ENCODE results near the gene PKD2. TPM values are rescaled to one million over a fixed set of nuclear protein-coding genes. Genes with fewer than 3 reads are reported as not detected.

Gene PKD2
- 10 to 100 TPM; 23.2 to 40.4 (median 29.6) TPM for polyA plus RNA-seq (ENCODE audit: insufficient read length in 10 of 10)
- long read RNA-seq, donor 1, result 0 reads
- long read RNA-seq, donor 2, full-length matches to known transcripts, result 1 of 1 reads
- long read RNA-seq, donor 2, partial matches to known transcripts, result 0 of 1 reads
- long read RNA-seq, donor 2, other reads (novel, unspliced or antisense), result 0 of 1 reads
- long read RNA-seq, donor 3, result 0 reads
- long read RNA-seq, donor 4, full-length matches to known transcripts, result 2 of 2 reads
- long read RNA-seq, donor 4, partial matches to known transcripts, result 0 of 2 reads
- long read RNA-seq, donor 4, other reads (novel, unspliced or antisense), result 0 of 2 reads
- long read RNA-seq, donor 5, full-length matches to known transcripts, result 2 of 2 reads
- long read RNA-seq, donor 5, partial matches to known transcripts, result 0 of 2 reads
- long read RNA-seq, donor 5, other reads (novel, unspliced or antisense), result 0 of 2 reads
- long read RNA-seq, donor 6, full-length matches to known transcripts, result 3 of 3 reads
- long read RNA-seq, donor 6, partial matches to known transcripts, result 0 of 3 reads
- long read RNA-seq, donor 6, other reads (novel, unspliced or antisense), result 0 of 3 reads
- long read RNA-seq, donor 7, full-length matches to known transcripts, result 1 of 1 reads
- long read RNA-seq, donor 7, partial matches to known transcripts, result 0 of 1 reads
- long read RNA-seq, donor 7, other reads (novel, unspliced or antisense), result 0 of 1 reads
- long read RNA-seq, donor 8, result 0 reads
- long read RNA-seq, donor 9, full-length matches to known transcripts, result 2 of 2 reads
- long read RNA-seq, donor 9, partial matches to known transcripts, result 0 of 2 reads
- long read RNA-seq, donor 9, other reads (novel, unspliced or antisense), result 0 of 2 reads

DNA sequence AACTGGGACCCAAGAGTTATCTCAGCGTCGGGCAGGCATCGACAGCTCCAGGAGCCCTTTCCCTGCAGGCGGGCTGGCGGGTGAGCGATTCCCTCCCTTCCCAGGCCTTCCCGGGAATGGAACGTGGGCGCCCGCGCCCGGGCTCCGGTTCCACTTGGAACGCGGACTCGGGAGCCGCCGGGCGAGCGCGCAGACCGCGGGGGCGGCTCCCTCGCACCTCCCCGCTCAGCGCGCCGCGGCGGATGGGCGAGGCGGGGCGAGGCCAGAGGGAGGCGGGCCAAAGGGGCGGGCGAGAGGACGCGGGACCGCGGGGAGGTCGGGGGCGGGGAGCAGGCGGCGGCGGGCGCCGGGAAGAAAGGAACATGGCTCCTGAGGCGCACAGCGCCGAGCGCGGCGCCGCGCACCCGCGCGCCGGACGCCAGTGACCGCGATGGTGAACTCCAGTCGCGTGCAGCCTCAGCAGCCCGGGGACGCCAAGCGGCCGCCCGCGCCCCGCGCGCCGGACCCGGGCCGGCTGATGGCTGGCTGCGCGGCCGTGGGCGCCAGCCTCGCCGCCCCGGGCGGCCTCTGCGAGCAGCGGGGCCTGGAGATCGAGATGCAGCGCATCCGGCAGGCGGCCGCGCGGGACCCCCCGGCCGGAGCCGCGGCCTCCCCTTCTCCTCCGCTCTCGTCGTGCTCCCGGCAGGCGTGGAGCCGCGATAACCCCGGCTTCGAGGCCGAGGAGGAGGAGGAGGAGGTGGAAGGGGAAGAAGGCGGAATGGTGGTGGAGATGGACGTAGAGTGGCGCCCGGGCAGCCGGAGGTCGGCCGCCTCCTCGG is at the start of gene PKD2:
TSS of gene PKD2 (plus strand) at position 332 of the 818 bp plus-strand sequence. CDS start at position 431, 99 bp downstream.
- peak; percentile 78 to 95 (median 93) for DNase-seq

- DNase-seq, result no peak
These were observed 45.4 kb upstream of the PKD2 start for GRCh38 chr4:87961993-87962392.

DNA sequence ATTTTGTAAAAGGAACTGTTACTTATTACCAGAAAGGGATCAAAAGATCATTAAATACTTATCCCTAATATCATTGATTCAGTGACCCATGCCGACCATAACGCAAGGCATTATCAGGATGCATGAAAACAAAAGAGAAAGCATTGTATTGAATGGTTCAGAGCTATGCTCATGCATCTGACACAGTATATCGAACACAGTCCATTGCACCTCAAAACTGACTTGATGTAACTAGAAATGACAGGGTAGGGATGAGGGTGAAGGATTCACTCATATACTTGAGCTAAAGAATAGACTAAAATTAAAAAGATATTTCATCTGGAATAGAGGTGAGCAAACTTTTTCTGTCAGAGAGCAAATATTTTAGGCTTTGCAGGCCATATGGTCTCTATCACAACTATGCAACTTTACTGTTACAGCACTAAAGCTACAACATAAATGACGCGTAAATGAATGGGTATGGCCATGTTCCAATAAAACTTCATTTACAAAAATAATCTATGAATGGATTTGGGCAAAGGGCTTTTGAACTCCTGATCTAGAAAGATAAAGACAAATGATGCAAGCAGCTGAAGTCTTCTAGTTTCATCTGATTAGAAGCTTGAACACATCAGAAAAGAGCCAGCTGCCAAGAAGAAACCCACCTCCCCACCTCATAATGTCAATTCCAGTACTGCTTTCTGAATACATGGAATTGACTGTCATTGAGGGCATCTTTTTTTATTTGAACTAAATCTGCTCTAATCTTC is 44.9 kb upstream of the PKD2 start:
- DNase-seq, result no peak

- no peak for DNase-seq
These were observed 41.9 kb upstream of the PKD2 start for GRCh38 chr4:87965501-87965975.

GRCh38 chr4:87966095-87966496 is 41.3 kb upstream of the PKD2 start:
- DNase-seq, result no peak

DNA sequence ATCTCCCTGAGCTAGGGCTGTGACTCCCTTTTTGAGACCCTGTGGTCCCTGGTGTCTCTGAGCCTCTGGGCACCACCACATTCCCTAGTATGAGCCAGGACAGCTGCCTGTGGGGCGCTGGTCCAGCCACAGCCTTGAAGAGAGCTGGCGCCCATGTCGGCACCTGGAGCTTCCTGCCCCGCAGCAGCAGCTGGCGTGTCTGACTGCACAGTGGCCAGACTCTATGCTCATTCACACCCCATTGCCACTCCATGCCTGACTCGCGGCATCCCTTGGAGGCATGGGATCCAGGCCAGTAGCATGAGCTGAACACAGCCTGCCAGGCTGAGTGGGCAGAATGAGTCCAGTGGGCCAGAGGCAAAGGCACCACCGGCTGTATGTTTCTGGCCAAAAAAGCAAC is 40.2 kb upstream of the PKD2 start:
- DNase-seq, result no peak

- no peak for DNase-seq
These were observed 37.3 kb upstream of the PKD2 start for GRCh38 chr4:87970121-87970520.

- no peak for DNase-seq
These were observed 35.6 kb upstream of the PKD2 start for GRCh38 chr4:87971866-87972265.

DNA sequence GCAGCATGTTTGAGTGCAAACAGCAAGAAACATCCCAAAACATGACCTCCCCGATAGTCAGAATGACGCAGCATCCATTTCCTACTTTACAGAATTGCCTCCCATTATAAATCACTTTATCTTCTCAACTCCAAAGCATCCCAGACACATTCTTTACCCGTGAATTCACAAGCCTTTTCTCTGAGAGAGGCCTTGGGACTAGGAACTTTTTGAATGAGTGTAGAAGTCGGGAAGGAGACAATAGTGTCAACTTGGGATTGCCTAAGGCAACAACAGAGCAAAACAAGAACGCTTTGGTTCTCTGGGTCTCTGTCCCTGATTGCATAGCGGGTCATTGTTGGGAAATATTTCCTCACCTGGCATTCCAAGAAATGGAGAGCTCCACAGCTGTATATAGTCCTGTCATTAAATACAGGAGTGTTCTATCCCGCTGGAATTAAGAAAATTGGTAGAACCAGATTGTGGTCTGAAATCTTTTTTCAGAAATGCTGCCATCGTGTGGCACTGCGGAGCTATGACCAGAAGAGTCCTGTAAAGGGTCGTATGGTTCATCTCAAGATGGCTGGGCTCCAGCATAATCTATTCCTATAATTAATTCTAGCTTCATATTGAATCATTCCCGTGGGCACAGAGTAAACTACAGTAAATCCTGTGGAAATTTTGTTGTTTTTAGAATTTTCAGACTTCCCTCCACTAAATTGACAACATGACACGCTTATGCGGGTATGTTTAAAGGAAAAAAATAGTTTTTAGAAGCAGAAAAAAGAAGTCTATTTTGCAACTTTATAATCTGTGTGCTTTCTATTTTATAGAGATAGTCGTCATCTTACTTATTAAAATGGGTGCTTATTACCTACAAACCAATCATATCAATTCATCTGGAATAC is 33.9 kb upstream of the PKD2 start:
- DNase-seq, result peak; percentile 39 to 88 (median 70)

DNA sequence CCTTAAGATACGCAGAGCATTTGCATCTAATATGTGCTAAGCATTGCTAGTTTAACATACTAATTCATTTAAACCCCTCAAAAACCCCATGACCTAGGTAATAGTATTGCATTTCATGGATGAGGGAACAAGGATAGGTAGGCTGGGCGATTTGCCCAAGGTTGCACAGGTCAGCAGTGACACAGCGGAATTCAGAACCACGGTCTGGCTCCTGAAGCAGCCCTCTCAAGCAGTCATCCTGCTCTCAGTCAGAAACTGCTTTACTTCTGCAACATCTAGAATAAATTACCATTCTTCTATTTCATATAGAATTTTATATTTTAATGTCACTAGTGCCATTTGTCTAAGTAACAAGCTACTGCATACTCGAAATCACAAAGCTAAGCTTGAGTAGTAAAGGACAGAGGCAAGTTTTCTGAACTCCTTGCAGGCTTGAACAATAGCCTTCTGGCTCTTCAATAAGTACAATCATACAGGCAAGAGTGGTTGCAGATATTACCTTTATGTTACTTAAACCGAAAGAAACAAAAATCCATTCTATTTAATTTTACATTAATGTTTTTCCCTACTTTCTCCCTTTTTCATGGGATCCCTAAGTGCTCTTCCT is 32.5 kb upstream of the PKD2 start:
- no peak for DNase-seq

GRCh38 chr4:87975466-87975865 is 32.0 kb upstream of the PKD2 start, which contains the start of gene SPP1:
TSS of gene SPP1 (plus strand) at chr4:87975714. CDS start at chr4:87976896, 1,182 bp downstream.
- peak in 2 of 3 donors; percentile 11 to 31 for DNase-seq

DNA sequence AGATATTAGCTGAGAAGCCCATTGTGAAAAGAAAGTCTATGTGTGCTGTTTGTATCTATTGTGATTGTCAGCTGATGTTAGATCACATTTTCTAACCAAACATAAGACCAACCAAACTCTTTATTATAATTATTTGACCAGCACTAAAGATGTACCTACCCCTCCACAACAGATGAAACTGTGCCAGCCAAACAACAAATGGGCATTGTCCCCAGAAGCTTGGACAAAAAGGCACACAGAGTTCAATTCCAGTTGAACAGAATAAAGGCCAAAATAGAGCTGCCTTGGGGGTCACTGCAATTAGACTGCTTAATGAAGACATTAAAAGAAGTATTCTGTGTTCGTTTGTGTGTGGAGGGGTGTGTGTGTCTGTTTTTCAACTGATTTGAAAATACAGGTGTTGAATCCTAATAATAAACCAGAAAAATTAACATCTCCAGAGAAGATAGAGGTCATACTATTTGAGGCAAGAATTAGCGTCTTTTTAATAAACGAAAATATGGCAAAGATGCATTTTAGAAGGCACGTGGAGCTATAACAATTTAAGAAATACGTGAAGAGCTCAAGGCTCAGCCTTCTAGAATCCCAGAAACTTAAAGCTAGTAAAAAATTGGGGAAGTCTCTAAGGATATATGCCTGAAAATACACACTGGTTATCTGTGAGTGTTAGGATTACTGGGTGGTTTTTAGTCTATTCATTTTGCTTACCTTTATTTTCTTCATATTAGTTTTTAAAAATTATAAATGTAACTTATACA is 29.7 kb upstream of the PKD2 start:
- DNase-seq, result no peak

DNA sequence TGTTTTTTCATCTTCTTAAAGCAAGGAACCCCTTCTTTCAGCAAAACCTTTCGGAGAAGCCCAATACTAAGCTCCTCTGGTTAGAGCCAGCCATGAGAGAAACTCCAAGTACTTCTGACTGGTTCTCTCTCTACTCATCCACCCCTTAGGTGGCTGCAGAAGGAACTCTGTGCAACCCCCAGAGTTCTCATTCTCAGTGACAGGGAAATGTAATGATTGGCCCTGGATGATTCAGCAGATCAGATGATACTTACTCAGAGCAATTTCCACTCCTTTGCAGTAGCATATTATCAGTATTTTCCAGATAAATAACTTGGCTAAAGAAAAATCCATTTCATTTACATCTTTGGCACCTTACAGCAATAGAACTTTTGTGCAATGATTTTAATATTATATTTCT is 28.8 kb upstream of the PKD2 start:
- no peak for DNase-seq

DNA sequence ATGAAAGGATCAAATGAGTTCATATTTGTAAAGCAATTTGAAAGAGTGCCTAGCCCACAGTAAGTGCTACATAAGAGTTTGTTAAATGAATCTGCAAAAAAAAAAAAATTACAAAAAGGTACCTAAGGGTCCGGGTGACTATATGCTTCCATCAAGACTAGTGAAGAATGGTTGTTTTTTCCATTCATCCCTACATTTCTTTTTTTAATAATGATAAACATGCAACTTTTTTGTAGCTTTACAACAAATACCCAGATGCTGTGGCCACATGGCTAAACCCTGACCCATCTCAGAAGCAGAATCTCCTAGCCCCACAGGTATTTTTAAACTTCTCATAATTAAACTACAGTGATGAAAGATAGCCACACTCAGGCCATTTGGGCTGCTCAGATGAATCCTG is 27.6 kb upstream of the PKD2 start:
- DNase-seq, result no peak

GRCh38 chr4:87981486-87981885 is 25.9 kb upstream of the PKD2 start:
- no peak for DNase-seq

DNA sequence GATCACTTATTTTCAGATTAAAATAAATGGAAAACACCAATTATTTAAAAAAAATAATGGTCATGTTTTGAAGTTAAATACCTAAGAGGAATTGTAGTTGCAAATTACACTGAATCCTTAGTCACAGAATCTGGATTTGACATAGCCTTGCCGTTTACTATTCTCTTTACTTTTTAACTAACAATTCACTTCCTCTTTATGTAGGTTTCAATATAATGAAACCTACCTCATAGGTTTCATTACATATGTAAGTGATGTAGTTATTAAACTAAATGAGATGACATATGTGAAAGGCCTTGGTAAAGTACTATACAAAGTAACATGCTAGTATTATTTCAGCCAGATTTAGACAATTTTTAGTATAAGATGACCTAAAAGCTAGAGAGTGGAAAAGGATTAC is 25.4 kb upstream of the PKD2 start:
- DNase-seq, result no peak

DNA sequence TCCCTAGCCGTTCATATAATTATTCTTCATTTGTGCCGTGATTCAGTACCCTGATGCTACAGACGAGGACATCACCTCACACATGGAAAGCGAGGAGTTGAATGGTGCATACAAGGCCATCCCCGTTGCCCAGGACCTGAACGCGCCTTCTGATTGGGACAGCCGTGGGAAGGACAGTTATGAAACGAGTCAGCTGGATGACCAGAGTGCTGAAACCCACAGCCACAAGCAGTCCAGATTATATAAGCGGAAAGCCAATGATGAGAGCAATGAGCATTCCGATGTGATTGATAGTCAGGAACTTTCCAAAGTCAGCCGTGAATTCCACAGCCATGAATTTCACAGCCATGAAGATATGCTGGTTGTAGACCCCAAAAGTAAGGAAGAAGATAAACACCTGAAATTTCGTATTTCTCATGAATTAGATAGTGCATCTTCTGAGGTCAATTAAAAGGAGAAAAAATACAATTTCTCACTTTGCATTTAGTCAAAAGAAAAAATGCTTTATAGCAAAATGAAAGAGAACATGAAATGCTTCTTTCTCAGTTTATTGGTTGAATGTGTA is 24.9 kb upstream of the PKD2 start:
- no peak for DNase-seq

DNA sequence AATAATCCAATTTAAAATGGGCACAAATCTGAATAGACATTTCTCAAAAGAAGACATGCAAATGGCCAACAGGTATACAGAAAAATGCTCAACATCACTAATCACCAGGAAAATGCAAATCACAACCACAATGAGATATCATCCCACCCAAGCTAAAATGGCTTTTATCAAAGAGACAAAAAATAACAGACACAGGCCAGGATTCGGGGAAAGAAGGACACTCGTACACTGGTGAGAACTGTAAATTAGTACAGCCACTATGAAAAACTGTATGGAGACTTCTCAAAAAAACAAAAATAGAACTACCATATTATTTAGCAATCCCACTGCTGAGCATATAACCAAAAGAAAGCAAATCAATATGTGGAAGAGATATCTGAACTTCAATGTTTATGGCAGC is 23.4 kb upstream of the PKD2 start:
- no peak for DNase-seq

All from muscle of back (tissue), 13 donors.